Progenitor cell of endocrine pancreas (in vitro differentiated cells): ENCODE results near the gene SEMA3C. TPM values are rescaled to one million over a fixed set of nuclear protein-coding genes. Genes with fewer than 3 reads are reported as not detected.

Experiments
- DNase-seq: peaks from one replicate; pipeline ENCODE4 v3.0.0; 2021; ENCODE audit warnings: low spot score; ENCODE audit not compliant: unreplicated experiment
- H3K27ac Mint-ChIP-seq: 2 replicates; pipeline ENCODE4 v1.8.0; 2021; ENCODE audit warnings: mild to moderate bottlenecking, moderate library complexity, mixed read lengths
- H3K27me3 Mint-ChIP-seq: 2 replicates; pipeline ENCODE4 v1.8.0; 2021; ENCODE audit warnings: mixed read lengths
- H3K36me3 Mint-ChIP-seq: 2 replicates; pipeline ENCODE4 v1.8.0; 2022; ENCODE audit warnings: mixed read lengths; ENCODE audit not compliant: insufficient read depth
- H3K4me1 Mint-ChIP-seq: 2 replicates; pipeline ENCODE4 v1.8.0; 2021; ENCODE audit warnings: low read depth, mixed read lengths
- H3K4me3 Mint-ChIP-seq: 2 replicates; pipeline ENCODE4 v1.8.0; 2021; ENCODE audit warnings: low read depth, mild to moderate bottlenecking, moderate library complexity, mixed read lengths
- H3K9me3 Mint-ChIP-seq: 2 replicates; pipeline ENCODE4 v1.8.0; 2021; ENCODE audit warnings: low read depth, mixed read lengths
- CTCF ChIP-seq: fragments of 200-600 bp; sonication (generic); IDR thresholded peaks from one replicate; pipeline ENCODE4 v1.5.0; 2021; ENCODE audit warnings: antibody characterized with exemption, mild to moderate bottlenecking; ENCODE audit not compliant: unreplicated experiment
- total RNA-seq: library from RNA; stranded (reverse); gene quantifications from 2 replicates; pipeline ENCODE4 v1.2.1, GENCODE V29; 2021

Gene SEMA3C
- total RNA-seq, 1 donor from 2014 or later: 136 TPM

GRCh38 chr7:80772347-80772993, 146.4 kb downstream of the SEMA3C start:
- no peaks in the 10 kb centered on the region for H3K27me3 Mint-ChIP-seq
- no peaks in the 10 kb centered on the region for H3K9me3 Mint-ChIP-seq
- no peak overlapping the region for H3K4me3 Mint-ChIP-seq
- no peak overlapping the region for H3K27ac Mint-ChIP-seq
- TF ChIP-seq CTCF: no peak
- DNase-seq: no peak
- peaks cover 20% of the 10 kb centered on the region for H3K36me3 Mint-ChIP-seq
- H3K4me1 Mint-ChIP-seq: peaks cover 40% of the 10 kb centered on the region

GRCh38 chr7:80771523-80771922, 147.3 kb downstream of the SEMA3C start:
- no peak for DNase-seq
- H3K36me3 Mint-ChIP-seq: peaks cover 26% of the 10 kb centered on the region
- H3K4me3 Mint-ChIP-seq: no peak overlapping the region
- peaks cover 40% of the 10 kb centered on the region for H3K4me1 Mint-ChIP-seq
- no peaks in the 10 kb centered on the region for H3K27me3 Mint-ChIP-seq
- no peak for TF ChIP-seq CTCF
- H3K9me3 Mint-ChIP-seq: no peaks in the 10 kb centered on the region
- no peak overlapping the region for H3K27ac Mint-ChIP-seq

- TF ChIP-seq CTCF: no peak
- Mint-ChIP-seq H3K9me3 (no peaks in the 10 kb centered on the region), H3K27me3 (no peaks in the 10 kb centered on the region), H3K36me3 (peaks cover 32% of the 10 kb centered on the region), H3K4me3 (no peak overlapping the region), H3K4me1 (peaks cover 33% of the 10 kb centered on the region), H3K27ac (no peak overlapping the region)
- no peak for DNase-seq
These were observed 148.2 kb downstream of the SEMA3C start for GRCh38 chr7:80770675-80771081.

GRCh38 chr7:80770061-80770460, 148.8 kb downstream of the SEMA3C start:
- H3K9me3 Mint-ChIP-seq: no peaks in the 10 kb centered on the region
- no peak overlapping the region for H3K4me3 Mint-ChIP-seq
- no peaks in the 10 kb centered on the region for H3K27me3 Mint-ChIP-seq
- H3K4me1 Mint-ChIP-seq: peaks cover 33% of the 10 kb centered on the region
- TF ChIP-seq CTCF: no peak
- no peak for DNase-seq
- H3K36me3 Mint-ChIP-seq: peaks cover 33% of the 10 kb centered on the region
- H3K27ac Mint-ChIP-seq: no peak overlapping the region

GRCh38 chr7:80768756-80769155, 150.1 kb downstream of the SEMA3C start:
- peaks cover 31% of the 10 kb centered on the region for H3K36me3 Mint-ChIP-seq
- H3K4me1 Mint-ChIP-seq: peaks cover 36% of the 10 kb centered on the region
- no peak overlapping the region for H3K27ac Mint-ChIP-seq
- DNase-seq: no peak
- TF ChIP-seq CTCF: no peak
- no peak overlapping the region for H3K4me3 Mint-ChIP-seq
- no peaks in the 10 kb centered on the region for H3K27me3 Mint-ChIP-seq
- no peaks in the 10 kb centered on the region for H3K9me3 Mint-ChIP-seq
